Uterus (tissue), 2 donors: Measurements from ENCODE around the gene IFIH1.
A peak's percentile ranks its signal among the peaks of the same experiment; 100 is the strongest.

ENCODE experiments used
- CTCF ChIP-seq, 4 experiments: fragments of 200-600 bp in 2 of 4; fragments of 450-650 bp in 2 of 4; sonication (generic) in 2 of 4; IDR thresholded peaks; one replicate each; pipeline ENCODE4 v1.5.1; 2016 to 2019; ENCODE audit warnings: antibody characterized with exemption in 4 of 4, mild to moderate bottlenecking in 2 of 4, moderate library complexity in 1 of 4
- POLR2A ChIP-seq, 2 donors: fragments of 450-650 bp; IDR thresholded peaks; one replicate each; pipeline ENCODE4 v1.6.1; 2016; ENCODE audit warnings: antibody characterized with exemption in 2 of 2, mild to moderate bottlenecking in 1 of 2, moderate library complexity in 1 of 2

- TF ChIP-seq CTCF (IDR thresholded peaks at IDR 0.05) (peak in 1 of 4 experiments; percentile 31), POLR2A (IDR thresholded peaks at IDR 0.05) (peak in 1 of 2 donors; percentile 59)
Measured at GRCh38 chr2:162343824-162344616, 25.5 kb upstream of the IFIH1 start, which contains the start of gene GCA.
